GM21723 (cell line): ENCODE results near the gene GALNT2.
A peak's percentile ranks its signal among the peaks of the same experiment; 100 is the strongest.

Experiments
- ATAC-seq: cut with Tn5 transposase; IDR thresholded peaks from one replicate; pipeline ENCODE4 v1.9.1; 2021; ENCODE audit warnings: mild to moderate bottlenecking, moderate library complexity; ENCODE audit not compliant: unreplicated experiment

Gene GALNT2

GRCh38 chr1:230144010-230144614, 77.1 kb downstream of the GALNT2 start:
- no peak for ATAC-seq

GRCh38 chr1:230144758-230145504, 77.9 kb downstream of the GALNT2 start:
- no peak for ATAC-seq

GRCh38 chr1:230145505-230145899, 78.5 kb downstream of the GALNT2 start:
- no peak for ATAC-seq

GRCh38 chr1:230145953-230146476, 79.0 kb downstream of the GALNT2 start:
- ATAC-seq: no peak

GRCh38 chr1:230146709-230147108, 79.7 kb downstream of the GALNT2 start:
- no peak for ATAC-seq

GRCh38 chr1:230147253-230148125, 80.5 kb downstream of the GALNT2 start:
- no peak for ATAC-seq

GRCh38 chr1:230148126-230148652, 81.2 kb downstream of the GALNT2 start:
- no peak for ATAC-seq

GRCh38 chr1:230148768-230149469, 81.9 kb downstream of the GALNT2 start:
- ATAC-seq: no peak

GRCh38 chr1:230149751-230150584, 82.9 kb downstream of the GALNT2 start:
- peak; percentile 75 for ATAC-seq

GRCh38 chr1:230150615-230151014, 83.6 kb downstream of the GALNT2 start:
- no peak for ATAC-seq

GRCh38 chr1:230151924-230152468, 85.0 kb downstream of the GALNT2 start:
- ATAC-seq: no peak

GRCh38 chr1:230152999-230153398, 86.0 kb downstream of the GALNT2 start:
- ATAC-seq: no peak

- no peak for ATAC-seq
Measured at GRCh38 chr1:230153641-230154296, 86.7 kb downstream of the GALNT2 start.

- no peak for ATAC-seq
Measured at GRCh38 chr1:230155021-230155420, 88.0 kb downstream of the GALNT2 start.

GRCh38 chr1:230156068-230156467, 89.0 kb downstream of the GALNT2 start:
- no peak for ATAC-seq

- no peak for ATAC-seq
Measured at GRCh38 chr1:230156536-230156935, 89.5 kb downstream of the GALNT2 start.

- no peak for ATAC-seq
Measured at GRCh38 chr1:230157420-230158390, 90.7 kb downstream of the GALNT2 start.
